H1 (cell line): ENCODE results near the gene COL25A1. TPM values are rescaled to one million over a fixed set of nuclear protein-coding genes. Genes with fewer than 3 reads are reported as not detected.

Experiments used
- CTCF ChIA-PET: fragments of 300-600 bp; sonication (Branson Sonifier 250); formaldehyde crosslinking; loops from one replicate; lab custom pipeline; 2021; ENCODE audit not compliant: partially characterized antibody; lab: Charles Lee
- POLR2A ChIA-PET: fragments of 300-600 bp; sonication (Branson Sonifier 250); formaldehyde crosslinking; loops from one replicate; lab custom pipeline; 2021; ENCODE audit warnings: inconsistent platforms; ENCODE audit not compliant: partially characterized antibody; lab: Charles Lee
- DNase-seq, 2 experiments: peaks; one replicate each; pipeline versions ENCODE4 v3.0.0 to v3.0.0-alpha.2; 2010 to 2022; ENCODE audit warnings: low spot score in 2 of 2, low read depth in 1 of 2, mixed read lengths in 1 of 2
- FAIRE-seq: peaks from 2 replicates; lab custom pipeline; 2011; peaks lifted over from hg19 to GRCh38; lab: Jason Lieb, UNC
- H2AFZ ChIP-seq: 2 replicates; pipeline ENCODE4 v1.8.1; 2012; ENCODE audit warnings: low read length, inconsistent platforms
- H2AK5ac ChIP-seq: 2 replicates; pipeline ENCODE4 v1.6.1; 2013; ENCODE audit warnings: low read depth, low read length
- H2BK120ac ChIP-seq: replicated peaks from 2 replicates; pipeline ENCODE3; 2013; ENCODE audit warnings: low read depth, low read length, inconsistent platforms
- H2BK12ac ChIP-seq: 2 replicates; pipeline ENCODE4 v1.6.1; 2013; ENCODE audit warnings: low read depth, low read length
- H2BK15ac ChIP-seq: 2 replicates; pipeline ENCODE4 v1.6.1; 2013; ENCODE audit warnings: low read length
- H2BK20ac ChIP-seq: 2 replicates; pipeline ENCODE4 v1.6.1; 2013; ENCODE audit warnings: low read length
- H2BK5ac ChIP-seq: 2 replicates; pipeline ENCODE4 v1.6.1; 2013; ENCODE audit warnings: low read depth, low read length
- H3K14ac ChIP-seq: 2 replicates; pipeline ENCODE4 v1.6.1; 2013; ENCODE audit warnings: inconsistent platforms; ENCODE audit not compliant: insufficient read length
- H3K18ac ChIP-seq: 2 replicates; pipeline ENCODE4 v1.6.1; 2013; ENCODE audit warnings: low read length; ENCODE audit errors: extremely low read depth
- H3K23ac ChIP-seq: 2 replicates; pipeline ENCODE4 v1.6.1; 2013; ENCODE audit warnings: inconsistent platforms; ENCODE audit not compliant: insufficient read length
- H3K23me2 ChIP-seq: 2 replicates; pipeline ENCODE4 v1.6.1; 2013; ENCODE audit warnings: low read depth, low read length
- H3K27ac ChIP-seq: 2 replicates; pipeline ENCODE4 v1.6.1; 2011; ENCODE audit warnings: low read depth, low read length, inconsistent platforms
- H3K27me3 ChIP-seq, 4 experiments: replicated peaks in 1 of 4; 1 replicate in 1 of 4; 2 replicates in 3 of 4; pipeline versions ENCODE4 v1.6.1 to v1.8.1; 2011 to 2013; ENCODE audit warnings: low read length in 3 of 4, mild to moderate bottlenecking in 3 of 4, inconsistent platforms in 2 of 4, mixed read lengths in 2 of 4, moderate library complexity in 1 of 4; ENCODE audit not compliant: control insufficient read depth in 3 of 4, insufficient read depth in 3 of 4; ENCODE audit errors: extremely low read depth in 1 of 4
- H3K36me3 ChIP-seq, 4 experiments: 2 replicates each; pipeline versions ENCODE4 v1.6.1 to v1.8.1; 2011 to 2013; ENCODE audit warnings: mild to moderate bottlenecking in 4 of 4, low read length in 3 of 4, moderate library complexity in 2 of 4, control low read depth in 1 of 4, inconsistent platforms in 1 of 4; ENCODE audit not compliant: insufficient read depth in 4 of 4, control insufficient read depth in 2 of 4
- H3K4ac ChIP-seq: replicated peaks from 2 replicates; pipeline ENCODE3; 2013; ENCODE audit warnings: low read length, low read depth, mixed read lengths, inconsistent platforms; ENCODE audit not compliant: insufficient read length
- H3K4me1 ChIP-seq, 4 experiments: replicated peaks in 1 of 4; 1 replicate in 1 of 4; 2 replicates in 3 of 4; pipeline versions ENCODE4 v1.6.1 to v1.8.1; 2011 to 2013; ENCODE audit warnings: low read length in 3 of 4, inconsistent platforms in 2 of 4, mixed read lengths in 1 of 4; ENCODE audit not compliant: insufficient read depth in 4 of 4, control insufficient read depth in 3 of 4
- H3K4me2 ChIP-seq, 2 experiments: 2 replicates each; pipeline versions ENCODE4 v1.6.1 to v1.8.1; 2011 to 2013; ENCODE audit warnings: low read depth in 2 of 2, low read length in 2 of 2, control low read depth in 1 of 2, inconsistent platforms in 1 of 2, mild to moderate bottlenecking in 1 of 2; ENCODE audit not compliant: insufficient read depth in 1 of 2
- H3K4me3 ChIP-seq, 4 experiments: fragments of 200-600, 300-600 bp in 1 of 4; sonication (generic), shearing (Covaris generic), sonication (Bioruptor Twin) in 1 of 4; 2 replicates each; pipeline versions ENCODE4 v1.5.1 to v1.8.1; 2011 to 2016; ENCODE audit warnings: low read length in 4 of 4, low read depth in 3 of 4, control low read depth in 2 of 4, inconsistent platforms in 2 of 4, mild to moderate bottlenecking in 2 of 4, mixed read lengths in 1 of 4, moderate library complexity in 1 of 4; ENCODE audit not compliant: insufficient read depth in 2 of 4; ENCODE audit errors: extremely low read depth in 1 of 4
- H3K56ac ChIP-seq: replicated peaks from 2 replicates; pipeline ENCODE3; 2013; ENCODE audit warnings: low read depth, mild to moderate bottlenecking, mixed read lengths, low read length, inconsistent platforms; ENCODE audit not compliant: insufficient read length
- H3K79me1 ChIP-seq: 2 replicates; pipeline ENCODE4 v1.6.1; 2013; ENCODE audit warnings: low read depth, low read length, control low read depth
- H3K79me2 ChIP-seq, 2 experiments: 2 replicates each; pipeline versions ENCODE4 v1.6.1 to v1.8.1; 2012 to 2013; ENCODE audit warnings: low read length in 2 of 2, mild to moderate bottlenecking in 2 of 2, inconsistent platforms in 1 of 2; ENCODE audit not compliant: insufficient read depth in 2 of 2, control insufficient read depth in 1 of 2
- H3K9ac ChIP-seq, 4 experiments: replicated peaks in 1 of 4; 1 replicate in 1 of 4; 2 replicates in 3 of 4; pipeline versions ENCODE4 v1.6.1 to v1.8.1; 2011 to 2013; ENCODE audit warnings: low read depth in 3 of 4, low read length in 3 of 4, control low read depth in 2 of 4, mild to moderate bottlenecking in 2 of 4, moderate library complexity in 2 of 4, inconsistent platforms in 1 of 4; ENCODE audit errors: extremely low read depth in 1 of 4
- H3K9me3 ChIP-seq, 2 experiments: 2 replicates each; pipeline versions ENCODE4 v1.6.1 to v1.8.1; 2012 to 2013; ENCODE audit warnings: mild to moderate bottlenecking in 2 of 2, moderate library complexity in 2 of 2, control low read depth in 1 of 2, inconsistent platforms in 1 of 2, low read depth in 1 of 2, low read length in 1 of 2, mixed read lengths in 1 of 2; ENCODE audit not compliant: insufficient read depth in 2 of 2
- H4K20me1 ChIP-seq, 2 experiments: replicated peaks in 1 of 2; 2 replicates each; pipeline versions ENCODE3 to v1.8.1; 2011 to 2013; ENCODE audit warnings: inconsistent platforms in 2 of 2, low read length in 2 of 2, mild to moderate bottlenecking in 1 of 2; ENCODE audit not compliant: insufficient read depth in 2 of 2, control insufficient read depth in 1 of 2
- H4K5ac ChIP-seq: 2 replicates; pipeline ENCODE4 v1.6.1; 2013; ENCODE audit warnings: low read length, low read depth, mixed read lengths, inconsistent platforms; ENCODE audit not compliant: insufficient read length
- H4K8ac ChIP-seq: 2 replicates; pipeline ENCODE4 v1.8.0; 2013; ENCODE audit warnings: mild to moderate bottlenecking, moderate library complexity, low read length, inconsistent platforms; ENCODE audit not compliant: insufficient read depth; ENCODE audit errors: extremely low read depth
- H4K91ac ChIP-seq: replicated peaks from 2 replicates; pipeline ENCODE3; 2013; ENCODE audit warnings: low read length, mixed read lengths, inconsistent platforms; ENCODE audit not compliant: insufficient read length
- CREB1 ChIP-seq: IDR thresholded peaks from 2 replicates; pipeline ENCODE4 v1.6.1; 2012; ENCODE audit warnings: inconsistent platforms
- JUND ChIP-seq: IDR thresholded peaks from 2 replicates; pipeline ENCODE4 v1.6.1; 2011; ENCODE audit warnings: mild to moderate bottlenecking, improper control_type of control experiment, low read length
- KDM1A ChIP-seq: fragments of 200-600, 300-600 bp; sonication (generic); IDR thresholded peaks from 2 replicates; pipeline ENCODE4 v1.7.1; 2016; ENCODE audit warnings: mild to moderate bottlenecking, low read length, borderline replicate concordance
- PHF8 ChIP-seq: fragments of 200-600 bp; sonication (generic); conservative IDR thresholded peaks from 2 replicates; pipeline ENCODE4 v1.7.1; 2012; ENCODE audit warnings: low read depth, mild to moderate bottlenecking, inconsistent platforms, low read length, moderate library complexity
- POLR2AphosphoS5 ChIP-seq: IDR thresholded peaks from 2 replicates; pipeline ENCODE4 v1.6.1; 2011; ENCODE audit warnings: low read depth, low read length
- RFX5 ChIP-seq: IDR thresholded peaks from 2 replicates; pipeline ENCODE4 v1.6.1; 2011; ENCODE audit warnings: low read depth, low read length, improper control_type of control experiment, borderline replicate concordance
- TBP ChIP-seq: IDR thresholded peaks from 2 replicates; pipeline ENCODE4 v1.6.1; 2011; ENCODE audit warnings: low read depth, low read length, improper control_type of control experiment
- ZNF274 ChIP-seq: IDR thresholded peaks from 2 replicates; pipeline ENCODE4 v1.7.0; 2012; ENCODE audit warnings: low read length, borderline replicate concordance; ENCODE audit errors: extremely low read depth
- polyA plus RNA-seq, 7 experiments: library from polyadenylated mRNA; depleted of rRNA in 3 of 7; stranded (reverse) in 5 of 7; unstranded in 2 of 7; fragments of >200 nt in 5 of 7; fragments of 200-250 nt in 2 of 7; gene quantifications; 1 replicate in 5 of 7; 2 replicates in 1 of 7; 4 replicates in 1 of 7; pipeline versions ENCODE4 v1.2.1 to v1.2.3, GENCODE V29; 2011 to 2013; ENCODE audit warnings: missing spikeins in 2 of 7, mixed read lengths in 2 of 7
- total RNA-seq: library from RNA; stranded (reverse); fragmentation: NEBNext Ultra II Directional; extraction: Animal tissue kit (Norgen Biotek cat#: 25700); gene quantifications from 2 replicates; pipeline ENCODE4 v1.2.1, GENCODE V29; 2021
- TF ChIP-seq, protein P1 (sequence below): IDR thresholded peaks from 2 replicates; pipeline ENCODE4 v1.6.1; 2011; ENCODE audit warnings: low read depth, mild to moderate bottlenecking, low read length; ENCODE audit not compliant: insufficient read depth

The COL25A1 gene
- total and polyA plus RNA-seq, 2 of the 8 experiments (the other 6 are each of a cell fraction or from before 2014, with no cell fraction given) = 1.1 to 8.3 TPM

DNA sequence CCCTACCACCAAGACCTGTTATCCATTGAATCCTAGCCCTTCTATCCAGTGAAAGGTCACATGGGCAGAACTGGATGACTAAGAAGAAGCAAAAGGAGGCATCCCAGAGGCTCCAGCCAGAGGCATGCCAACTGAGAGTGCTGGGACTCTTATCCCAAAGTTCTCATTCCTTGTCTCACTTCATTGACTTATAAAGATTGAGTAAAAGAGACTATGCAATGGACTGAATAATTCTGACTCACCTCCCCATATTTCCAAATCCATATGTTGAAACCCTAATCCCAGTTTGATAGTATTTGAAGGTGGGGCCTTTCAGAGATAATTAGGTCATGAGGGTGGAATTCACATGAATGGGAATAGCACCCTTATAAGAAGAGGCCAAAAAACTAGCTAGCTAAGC is 131.4 kb downstream of the COL25A1 start:
- Histone ChIP-seq H3K27me3 (no peaks in the 10 kb centered on the region), H3K23ac (no peak overlapping the region), H3K79me2 (no peaks in the 10 kb centered on the region), H3K4ac (no peak overlapping the region), H4K91ac (no peak overlapping the region), H4K8ac (no peak overlapping the region), H2BK5ac (no peak overlapping the region), H4K5ac (no peak overlapping the region), H2BK20ac (no peak overlapping the region), H3K56ac (no peak overlapping the region), H3K14ac (no peak overlapping the region), H4K20me1 (no peaks in the 10 kb centered on the region), H2BK15ac (no peak overlapping the region), H3K23me2 (no peaks in the 10 kb centered on the region), H3K9ac (no peak overlapping the region), H3K4me2 (no peak overlapping the region), H2BK12ac (no peak overlapping the region), H3K18ac (no peak overlapping the region), H3K36me3 (no peaks in the 10 kb centered on the region), H3K79me1 (no peaks in the 10 kb centered on the region), H3K27ac (no peak overlapping the region), H3K4me1 (no peaks in the 10 kb centered on the region), H2AFZ (no peak overlapping the region), H3K4me3 (no peak overlapping the region), H3K9me3 (no peaks in the 10 kb centered on the region), H2BK120ac (no peak overlapping the region), H2AK5ac (no peak overlapping the region)
- DNase-seq (no peak), FAIRE-seq (no peak)
- POLR2A ChIA-PET = no interaction called here
- CTCF ChIA-PET = no interaction called here
- TF ChIP-seq, protein P1, sequence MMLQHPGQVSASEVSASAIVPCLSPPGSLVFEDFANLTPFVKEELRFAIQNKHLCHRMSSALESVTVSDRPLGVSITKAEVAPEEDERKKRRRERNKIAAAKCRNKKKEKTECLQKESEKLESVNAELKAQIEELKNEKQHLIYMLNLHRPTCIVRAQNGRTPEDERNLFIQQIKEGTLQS = no peak
- TF ChIP-seq TBP = no peak
- no peak for TF ChIP-seq RFX5
- no peak for TF ChIP-seq KDM1A
- TF ChIP-seq PHF8 = no peak
- no peak for TF ChIP-seq JUND
- no peak for TF ChIP-seq ZNF274
- TF ChIP-seq POLR2AphosphoS5 = no peak
- TF ChIP-seq CREB1 = no peak
